ENCODE results near the gene JUP.

The JUP gene

DNA sequence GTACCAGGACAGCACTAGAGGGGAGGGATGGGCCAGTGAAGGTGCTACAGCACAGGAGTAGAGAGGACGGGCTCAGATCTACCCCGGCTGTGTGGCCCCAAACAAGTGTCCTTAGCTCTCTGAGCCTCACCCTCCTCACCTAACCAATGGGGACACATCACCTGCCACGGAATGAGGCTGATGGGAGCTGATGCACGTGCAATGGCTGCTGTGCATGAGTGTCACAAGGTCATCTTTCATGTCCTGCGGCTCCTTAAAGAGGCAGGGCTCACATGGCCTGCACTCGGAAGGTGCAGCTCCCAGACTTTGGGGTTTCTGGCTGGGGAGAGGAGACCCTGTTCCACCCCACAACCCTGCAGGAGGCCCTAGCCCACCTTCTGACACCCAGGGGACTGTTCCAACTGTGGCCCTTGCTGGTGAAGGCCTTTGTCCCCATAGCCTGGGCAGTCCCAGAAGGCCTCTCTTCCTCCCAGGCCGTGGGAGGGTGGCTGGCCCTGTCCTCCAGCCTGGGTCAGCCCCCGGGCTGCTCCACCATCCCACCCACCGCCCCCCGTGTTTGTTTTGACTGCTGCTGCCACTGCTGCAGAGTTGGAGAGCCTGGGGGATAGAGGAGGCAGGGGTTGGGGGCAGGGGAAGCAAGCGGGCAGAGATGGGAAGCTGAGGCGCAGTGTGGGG is 62.6 kb downstream of the JUP start:
- no peak for DNase-seq (ENCODE audit: low spot score)

DNA sequence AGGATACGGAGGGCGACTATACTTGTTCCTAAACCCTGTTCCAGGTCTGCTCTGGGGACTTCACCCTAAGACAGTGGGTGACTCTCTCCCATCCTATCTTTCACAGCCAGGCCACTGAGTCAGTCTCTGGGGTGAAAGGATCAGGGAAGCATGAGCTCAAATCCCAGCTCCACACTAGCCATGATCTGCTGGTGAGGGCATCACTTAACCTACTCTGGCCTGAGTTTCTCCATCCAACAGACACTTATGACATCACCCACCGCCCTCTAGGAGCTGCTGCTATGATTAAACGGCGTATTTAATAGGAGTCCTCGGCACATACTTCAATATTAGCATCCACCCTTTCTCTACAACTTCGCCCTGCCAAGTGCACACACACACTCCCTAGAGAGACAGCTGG is 64.3 kb downstream of the JUP start:
- DNase-seq (ENCODE audit: low spot score): no peak

DNA sequence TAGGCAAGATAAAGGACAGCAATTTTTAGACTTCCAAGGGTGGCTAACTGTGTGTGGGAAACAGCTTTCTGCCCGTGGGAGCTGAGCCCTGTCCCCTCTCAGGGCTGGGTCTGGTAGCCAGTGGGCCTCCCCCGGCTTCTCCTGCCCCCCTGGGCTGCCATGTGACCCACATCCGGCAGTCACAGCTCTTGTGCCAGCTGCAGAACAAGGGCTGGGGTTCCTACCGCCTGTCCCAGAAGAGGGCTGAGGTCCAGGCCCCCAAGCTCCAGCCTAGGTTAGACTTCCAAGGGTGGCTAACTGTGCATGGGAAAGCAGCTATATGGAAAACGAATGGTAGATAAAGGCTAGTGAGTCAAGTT is 68.2 kb downstream of the JUP start:
- DNase-seq (ENCODE audit: low spot score): no peak

DNA sequence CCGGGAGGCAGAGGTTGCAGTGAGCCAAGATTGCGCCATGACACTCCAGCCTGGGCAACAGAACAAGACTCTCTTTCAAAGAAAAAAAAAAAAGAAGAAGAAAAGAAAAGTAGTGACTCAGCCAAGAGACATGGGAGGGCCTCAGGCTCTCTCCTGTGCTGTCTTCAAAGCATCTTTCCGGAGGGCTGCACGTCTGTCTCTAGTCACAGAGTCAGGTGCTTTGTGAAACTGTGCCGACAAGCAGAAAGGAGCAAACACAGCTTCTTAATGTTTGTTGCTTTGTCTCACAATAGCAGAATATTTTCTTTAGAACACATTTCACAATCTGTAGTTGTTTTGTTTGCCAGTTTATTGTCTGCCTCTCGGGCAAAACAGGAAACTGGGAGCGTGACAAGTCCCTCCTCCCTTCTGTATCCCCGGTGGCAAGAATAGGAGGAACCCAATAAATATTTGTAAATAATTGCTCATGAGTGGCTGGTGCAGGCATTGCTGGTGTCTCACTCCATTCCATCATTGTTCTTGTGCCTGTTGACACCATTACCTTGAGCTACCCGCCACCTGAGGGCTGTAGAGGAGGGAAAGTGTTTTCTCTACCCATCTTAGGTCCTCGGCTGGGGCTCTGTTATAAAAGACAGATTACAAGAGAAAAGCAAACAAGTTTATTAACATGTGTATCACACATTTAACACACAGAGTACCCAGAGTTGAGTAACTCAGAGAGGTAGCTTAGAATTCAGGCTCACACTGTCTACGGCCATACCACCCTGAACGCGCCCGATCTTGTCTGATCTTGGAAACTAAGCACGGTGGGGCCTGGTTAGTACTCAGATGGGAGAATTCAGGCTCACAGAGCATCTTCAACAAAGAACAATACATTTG is 68.9 kb downstream of the JUP start:
- DNase-seq (ENCODE audit: low spot score): no peak

DNA sequence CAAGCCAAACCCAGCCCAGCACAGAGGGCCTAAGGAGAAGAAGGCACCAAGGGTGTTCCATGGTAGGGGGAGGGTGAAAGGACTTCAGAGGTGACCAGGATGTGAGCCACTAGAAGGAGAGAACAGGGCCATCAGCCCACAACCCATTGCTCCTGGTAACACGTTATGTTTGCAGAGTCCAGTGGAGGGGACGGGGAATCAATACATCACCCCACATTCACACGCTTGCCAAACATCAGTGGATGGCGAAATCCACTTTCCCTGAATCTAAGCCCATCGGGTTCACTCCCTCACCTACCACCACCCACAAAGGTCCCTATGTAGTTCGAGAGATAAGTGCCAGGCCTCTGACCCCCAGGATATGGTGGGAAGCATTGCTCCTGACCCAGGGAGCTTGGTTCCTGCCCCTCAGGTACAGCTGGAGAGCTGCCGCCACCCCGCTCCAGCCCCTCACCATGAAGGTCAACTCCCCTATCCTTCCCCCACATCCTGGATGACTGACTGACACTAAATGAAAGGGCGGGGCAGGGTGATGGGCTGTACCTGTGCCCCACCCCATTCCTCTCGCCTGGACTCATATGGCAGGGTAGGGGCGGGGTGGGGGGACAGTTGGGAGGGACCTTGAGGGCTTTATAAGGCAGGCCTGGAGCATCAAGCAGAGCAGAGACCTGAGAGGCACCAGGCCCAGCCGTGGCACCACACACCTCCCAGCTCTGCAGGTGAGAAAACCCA is 74.7 kb downstream of the JUP start, which contains the start of gene GAST:
TSS of gene GAST (plus strand) at position 663 of the 732 bp plus-strand sequence. CDS start 3,106 bp downstream, outside the sequence.
- no peak for DNase-seq (ENCODE audit: low spot score)

DNA sequence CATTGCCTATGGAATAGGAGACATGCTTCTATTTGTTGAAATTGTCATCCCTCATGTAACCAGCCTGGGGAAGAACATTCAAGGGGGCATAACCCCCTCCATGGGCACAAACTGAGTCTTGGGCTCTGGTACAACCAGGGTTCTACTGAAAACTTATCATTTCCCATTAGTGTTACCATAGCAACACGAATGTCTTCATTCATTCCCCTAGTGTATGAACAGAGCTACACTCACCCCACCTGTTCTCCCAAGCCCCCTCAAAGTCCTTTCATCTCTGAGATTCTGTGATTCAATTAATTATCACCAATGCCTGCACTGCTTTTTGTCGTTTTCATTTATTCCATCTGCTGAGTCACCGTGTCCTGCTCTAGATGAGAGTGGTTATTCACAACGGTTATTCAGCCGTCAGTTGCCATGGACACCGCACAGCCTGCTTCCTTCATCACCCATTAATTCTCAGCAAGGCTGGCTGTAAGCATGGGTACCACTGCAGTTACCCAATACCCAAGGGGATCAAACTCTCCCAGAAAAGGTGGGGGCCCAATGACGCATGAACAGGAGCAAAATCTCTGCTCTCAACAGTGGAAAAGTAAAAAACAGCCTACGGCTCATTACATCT is 75.9 kb downstream of the JUP start:
- no peak for DNase-seq (ENCODE audit: low spot score)

DNA sequence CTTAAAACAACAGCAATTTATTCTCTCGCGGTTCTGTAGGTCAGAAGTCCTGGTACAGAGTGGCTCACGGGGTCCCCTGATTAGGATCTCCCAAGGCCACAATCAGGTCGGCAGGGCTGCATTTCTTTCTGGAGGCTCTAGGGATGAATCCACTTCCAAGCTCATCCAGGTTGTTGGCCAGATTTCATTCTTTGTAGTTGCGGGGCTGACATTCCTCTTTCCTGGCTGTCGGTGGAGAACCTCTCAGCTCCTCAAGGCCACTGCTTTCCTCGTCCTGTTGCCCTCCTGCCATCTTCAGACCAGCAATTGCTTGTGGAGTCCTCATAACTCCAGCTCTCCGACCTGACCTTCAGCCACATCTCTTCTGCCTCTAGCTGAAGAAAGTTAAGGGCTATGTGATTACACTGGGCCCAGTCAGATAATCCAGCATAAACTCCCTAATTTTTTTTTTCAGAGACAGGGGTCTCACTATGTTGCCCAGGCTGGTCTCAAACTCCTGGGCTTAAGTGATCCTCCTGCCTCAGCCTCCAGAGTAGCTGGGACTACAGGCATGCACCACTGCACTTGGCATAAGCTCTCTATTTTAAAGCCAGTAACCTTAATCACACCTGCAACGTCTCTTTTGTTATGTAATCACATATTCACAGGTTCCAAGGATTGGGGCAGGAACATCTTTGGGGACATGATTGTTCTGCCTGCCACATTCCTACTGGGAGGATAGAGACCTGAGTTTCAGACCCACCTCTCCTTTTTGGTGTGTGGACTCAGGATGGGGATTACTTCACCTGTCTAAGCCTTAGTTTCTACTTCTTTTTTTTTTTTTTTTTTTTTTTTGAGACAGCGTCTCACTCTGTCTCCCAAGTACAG is 78.5 kb downstream of the JUP start:
- DNase-seq (ENCODE audit: low spot score): no peak

DNA sequence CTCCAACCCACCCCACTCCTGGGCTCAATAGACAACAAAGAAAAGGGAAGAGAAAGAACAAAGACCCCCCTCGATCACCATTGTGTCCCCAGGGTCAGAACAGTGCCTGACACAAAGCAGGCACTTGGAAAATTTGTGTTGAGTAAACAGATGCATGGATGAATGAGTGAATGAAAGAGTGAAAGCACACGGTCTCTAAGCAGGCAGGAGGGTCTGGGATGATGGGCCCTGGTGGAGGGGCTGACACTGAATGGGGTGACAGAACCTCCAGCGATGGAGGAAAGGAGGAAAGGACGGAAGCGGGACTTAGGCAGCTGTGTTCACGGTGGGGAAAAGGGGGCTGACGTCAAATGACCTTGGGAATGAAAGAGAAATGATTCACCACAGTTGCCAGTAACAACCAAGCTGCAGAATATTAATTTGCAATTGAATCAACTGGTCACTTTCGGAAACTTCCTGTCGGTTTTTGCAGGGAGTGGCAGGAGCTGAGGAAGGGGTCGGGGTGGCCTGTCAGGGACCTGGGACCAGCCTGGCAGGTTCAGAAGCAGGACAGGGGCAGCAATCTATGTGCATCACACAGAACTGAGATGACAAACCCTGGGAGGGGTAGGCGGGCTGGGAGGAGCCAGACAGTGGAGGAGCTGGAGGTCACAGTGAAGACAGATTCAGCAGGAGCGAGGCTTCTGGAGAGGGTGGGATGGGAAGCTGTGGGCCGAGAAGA is 81.1 kb downstream of the JUP start:
- peak; percentile 73 for DNase-seq (ENCODE audit: low spot score)
